ENCODE measurements around the gene SNX5.

Gene SNX5

GRCh38 chr20:17992847-17993513, 24.4 kb upstream of the SNX5 start:
- DNase-seq (ENCODE audit: low read depth in 2 of 2), result no peak

GRCh38 chr20:17992224-17992637, 23.6 kb upstream of the SNX5 start:
- DNase-seq (ENCODE audit: low read depth in 2 of 2), result peak in 1 of 2 donors; percentile 22

GRCh38 chr20:17990278-17990972, 21.8 kb upstream of the SNX5 start:
- DNase-seq (ENCODE audit: low read depth in 2 of 2), result no peak

GRCh38 chr20:17987988-17988387, 19.4 kb upstream of the SNX5 start:
- no peak for DNase-seq (ENCODE audit: low read depth in 2 of 2)

- DNase-seq (ENCODE audit: low read depth in 2 of 2), result no peak
Observed at GRCh38 chr20:17985388-17986018, 16.9 kb upstream of the SNX5 start.

GRCh38 chr20:17976305-17976704, 7.7 kb upstream of the SNX5 start:
- DNase-seq (ENCODE audit: low read depth in 2 of 2), result no peak

GRCh38 chr20:17972121-17972520, 3.5 kb upstream of the SNX5 start:
- DNase-seq (ENCODE audit: low read depth in 2 of 2), result no peak

GRCh38 chr20:17971300-17972013, 2.9 kb upstream of the SNX5 start:
- DNase-seq (ENCODE audit: low read depth in 2 of 2), result no peak

GRCh38 chr20:17969884-17970409, 1.4 kb upstream of the SNX5 start:
- no peak for DNase-seq (ENCODE audit: low read depth in 2 of 2)

GRCh38 chr20:17969278-17969883, 787 bp upstream of the SNX5 start:
- peak in 1 of 2 donors; percentile 38 for DNase-seq (ENCODE audit: low read depth in 2 of 2)

- no peak for DNase-seq (ENCODE audit: low read depth in 2 of 2)
Observed at GRCh38 chr20:17967521-17968365, 851 bp downstream of the SNX5 start.

GRCh38 chr20:17966432-17967310, 1.9 kb downstream of the SNX5 start:
- no peak for DNase-seq (ENCODE audit: low read depth in 2 of 2)

- no peak for DNase-seq (ENCODE audit: low read depth in 2 of 2)
Observed at GRCh38 chr20:17965042-17965697, 3.4 kb downstream of the SNX5 start.

- no peak for DNase-seq (ENCODE audit: low read depth in 2 of 2)
Observed at GRCh38 chr20:17964632-17965031, 4.0 kb downstream of the SNX5 start.

GRCh38 chr20:17964073-17964472, 4.5 kb downstream of the SNX5 start:
- DNase-seq (ENCODE audit: low read depth in 2 of 2), result no peak

GRCh38 chr20:17963114-17963897, 5.3 kb downstream of the SNX5 start:
- no peak for DNase-seq (ENCODE audit: low read depth in 2 of 2)

- no peak for DNase-seq (ENCODE audit: low read depth in 2 of 2)
Observed at GRCh38 chr20:17961587-17961940, 7.0 kb downstream of the SNX5 start.

- DNase-seq (ENCODE audit: low read depth in 2 of 2), result no peak
Observed at GRCh38 chr20:17960927-17961586, 7.5 kb downstream of the SNX5 start.

All from activated CD4-positive, alpha-beta T cell treated with anti-CD3 and anti-CD28 coated beads for 24 hours (primary cell).